ENCODE data around the gene IRGC.

The IRGC gene

GRCh38 chr19:43691755-43692154 is 24.1 kb upstream of the IRGC start:
- DNase-seq: no peak

- no peak for DNase-seq
These were observed 23.5 kb upstream of the IRGC start for GRCh38 chr19:43692385-43692784.

DNA sequence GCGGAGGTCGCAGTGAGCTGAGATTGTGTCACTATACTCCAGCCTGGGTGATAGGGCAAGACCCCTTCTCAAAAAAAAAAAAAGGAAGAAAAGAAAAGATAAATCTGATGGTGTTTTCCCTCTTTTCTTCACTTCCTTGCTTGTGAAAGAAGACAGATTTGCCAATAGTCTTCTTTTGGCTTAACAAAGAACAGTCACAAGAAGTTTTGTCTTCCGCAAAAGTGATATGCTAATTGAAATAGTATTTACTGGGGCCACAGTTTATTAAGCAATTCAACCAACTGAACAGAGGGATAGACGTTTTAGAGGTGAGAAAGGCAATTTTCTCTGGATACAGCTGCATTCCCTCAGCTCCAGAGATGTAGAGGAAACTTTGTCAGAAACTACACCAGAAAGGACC is 23.0 kb upstream of the IRGC start:
- no peak for DNase-seq

DNA sequence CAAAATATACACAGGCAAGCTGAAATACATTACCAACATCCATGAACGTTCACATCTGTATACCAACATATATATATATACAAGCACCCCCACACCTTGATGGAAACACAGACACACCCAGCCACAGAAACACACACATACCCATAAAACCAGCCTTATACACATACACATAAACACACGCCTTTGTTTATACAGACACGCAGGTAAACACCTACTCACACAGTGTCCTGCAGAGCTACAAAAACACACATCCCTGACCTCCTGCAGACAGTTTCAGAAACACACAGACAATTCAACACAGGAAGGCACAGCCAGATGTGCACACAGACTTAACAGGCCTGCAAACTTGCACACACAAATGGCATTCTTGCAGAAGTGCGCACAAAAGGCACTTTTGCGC is 21.3 kb upstream of the IRGC start:
- DNase-seq: no peak

GRCh38 chr19:43695985-43696704 is 19.7 kb upstream of the IRGC start:
- DNase-seq: no peak

DNA sequence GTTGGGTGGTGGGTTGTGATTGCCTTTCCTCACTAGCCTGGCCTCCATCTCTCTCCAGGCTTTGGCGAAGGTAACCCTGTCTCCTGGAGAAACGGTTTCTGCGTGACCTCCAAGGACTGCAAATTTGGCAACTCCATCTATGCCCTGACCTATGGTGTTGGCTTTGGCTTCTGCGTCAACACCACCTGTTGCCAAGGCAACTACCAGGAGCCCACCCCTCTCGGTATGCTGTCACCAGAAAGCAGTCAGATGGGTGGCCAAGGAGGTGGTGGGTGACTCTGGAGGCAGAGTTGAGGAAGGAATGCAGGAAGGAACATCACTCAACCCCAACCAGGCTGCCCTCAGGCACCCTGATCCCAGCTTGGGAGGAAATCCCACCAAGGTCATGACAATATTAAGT is 18.6 kb upstream of the IRGC start:
- DNase-seq: no peak

GRCh38 chr19:43699506-43700394 is 16.1 kb upstream of the IRGC start:
- DNase-seq: no peak

DNA sequence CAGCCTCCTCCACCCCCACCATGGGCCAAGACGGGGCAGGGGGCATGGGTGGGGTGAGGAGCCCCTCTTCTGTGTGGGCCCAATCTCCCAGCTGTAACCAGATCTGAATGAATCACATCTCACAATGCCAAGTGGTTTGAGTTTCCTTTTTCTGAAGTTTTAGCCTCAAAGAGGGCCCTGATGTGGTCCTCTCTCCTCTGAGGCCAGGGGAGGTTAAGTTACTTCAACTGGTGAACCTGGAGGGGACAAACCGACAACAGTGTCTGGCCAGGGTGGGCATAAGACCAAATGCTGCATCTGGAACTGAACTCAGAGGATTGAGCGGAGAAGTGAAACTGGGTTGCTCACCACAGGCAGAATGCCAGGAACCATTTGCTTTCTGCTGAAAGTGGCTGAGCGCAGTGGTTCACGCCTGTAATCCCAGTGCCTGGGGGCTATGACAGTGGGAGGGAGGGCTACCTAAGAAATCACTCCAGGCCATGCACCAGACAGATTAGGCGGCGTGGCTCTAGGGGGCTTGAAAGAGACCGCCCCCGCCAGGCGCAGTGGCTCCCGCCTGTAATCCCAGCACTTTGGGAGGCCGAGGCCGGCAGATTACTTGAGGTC is 15.4 kb upstream of the IRGC start:
- no peak for DNase-seq

DNA sequence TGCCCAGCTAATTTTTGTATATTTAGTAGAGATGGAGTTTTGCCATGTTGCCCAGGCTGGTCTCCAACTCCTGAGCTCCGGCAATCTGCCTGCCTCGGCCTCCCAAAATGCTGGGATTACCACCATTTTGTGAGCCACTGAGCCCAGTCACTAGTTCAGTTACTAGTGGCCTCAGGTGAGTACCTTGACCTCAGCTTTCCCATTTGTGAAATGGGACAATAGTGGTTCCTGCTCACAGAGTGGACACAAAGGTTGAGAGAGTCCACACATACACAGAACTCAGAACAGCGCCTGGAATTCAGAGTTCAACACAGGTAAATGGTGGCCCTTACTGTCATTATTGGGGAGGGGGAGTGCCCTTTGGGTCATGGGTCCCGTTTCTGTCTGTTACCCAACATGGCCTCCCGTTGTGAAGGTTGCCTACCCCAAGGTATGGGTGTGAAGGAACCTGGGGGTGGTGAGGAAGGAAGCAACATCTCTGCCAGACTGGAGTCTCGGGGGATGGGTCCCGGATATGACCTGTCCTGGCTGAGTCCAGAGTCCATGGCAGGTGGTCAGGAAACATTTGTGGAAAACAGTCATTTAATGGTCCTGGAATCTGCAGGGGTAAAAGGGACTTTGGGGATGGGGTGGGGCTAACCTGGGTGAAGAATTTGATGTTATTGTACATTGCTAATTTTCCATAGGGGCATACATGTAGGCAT is 11.7 kb upstream of the IRGC start:
- DNase-seq: no peak

- DNase-seq: no peak
These were observed 10.1 kb upstream of the IRGC start for GRCh38 chr19:43705729-43706128.

DNA sequence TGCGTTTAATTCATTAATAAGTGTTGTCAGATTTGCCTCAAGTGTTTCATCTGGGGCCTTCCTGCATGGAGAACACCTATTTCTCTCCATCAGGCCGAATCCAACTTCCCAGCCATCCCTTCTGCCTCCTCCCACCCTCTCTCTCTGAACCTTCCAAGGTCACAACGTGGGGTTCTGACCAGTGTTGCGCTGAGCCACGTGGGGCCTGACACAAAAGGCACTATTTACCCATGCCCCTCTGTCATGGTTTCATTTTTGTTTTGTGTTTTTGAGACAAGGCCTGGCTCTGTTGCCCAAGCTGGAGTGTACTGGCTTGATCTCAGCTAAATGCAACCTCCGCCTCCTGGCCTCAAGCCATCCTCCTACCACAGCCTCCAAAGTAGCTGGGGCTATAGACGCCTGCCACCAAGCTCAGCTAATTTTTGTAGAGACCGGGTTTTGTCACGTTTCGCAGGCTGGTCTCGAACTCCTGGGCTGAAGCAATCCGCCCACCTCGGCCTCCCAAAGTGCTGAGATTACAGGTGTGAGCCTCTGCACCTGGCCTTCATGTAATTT is 8.6 kb upstream of the IRGC start:
- no peak for DNase-seq

GRCh38 chr19:43708716-43709115 is 7.2 kb upstream of the IRGC start:
- DNase-seq: no peak

GRCh38 chr19:43711751-43712355 is 4.0 kb upstream of the IRGC start:
- no peak for DNase-seq

- no peak for DNase-seq
These were observed 2.7 kb upstream of the IRGC start for GRCh38 chr19:43713208-43713607.

GRCh38 chr19:43718627-43719377 is 2.9 kb downstream of the IRGC start:
- DNase-seq: no peak

DNA sequence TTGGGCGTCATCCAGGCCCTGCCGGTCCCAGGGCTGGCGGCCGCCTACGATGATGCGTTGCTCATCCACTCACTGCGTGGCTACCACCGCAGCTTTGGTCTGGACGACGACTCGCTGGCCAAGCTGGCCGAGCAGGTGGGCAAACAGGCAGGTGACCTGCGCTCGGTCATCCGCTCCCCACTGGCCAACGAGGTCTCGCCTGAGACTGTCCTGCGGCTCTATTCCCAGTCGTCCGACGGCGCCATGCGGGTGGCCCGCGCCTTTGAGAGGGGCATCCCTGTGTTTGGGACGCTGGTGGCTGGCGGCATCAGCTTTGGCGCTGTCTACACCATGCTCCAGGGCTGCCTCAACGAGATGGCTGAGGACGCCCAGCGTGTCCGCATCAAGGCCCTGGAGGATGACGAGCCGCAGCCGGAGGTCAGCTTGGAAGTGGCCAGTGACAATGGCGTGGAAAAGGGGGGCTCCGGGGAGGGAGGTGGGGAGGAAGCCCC is 3.5 kb downstream of the IRGC start:
- no peak for DNase-seq

DNA sequence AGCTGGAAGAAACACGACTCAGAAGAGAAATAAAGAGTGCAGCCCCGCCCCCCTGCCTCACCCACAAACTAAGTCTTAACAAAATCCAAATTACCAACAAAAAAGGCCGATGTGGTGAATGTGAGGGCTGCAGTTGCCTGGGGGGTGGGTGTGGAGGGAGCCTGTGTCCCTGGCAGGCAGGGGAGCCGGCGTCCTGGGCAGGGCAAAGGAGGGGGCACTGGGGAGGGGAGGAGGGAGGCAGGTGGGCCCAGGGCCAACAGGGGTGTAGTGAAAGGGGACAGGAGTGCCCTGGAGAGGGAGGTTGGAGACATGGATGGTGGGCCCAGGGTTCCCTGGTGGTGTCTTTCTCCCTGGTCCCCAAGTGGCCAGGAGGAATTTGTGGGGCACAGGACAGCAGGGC is 4.0 kb downstream of the IRGC start:
- no peak for DNase-seq

GRCh38 chr19:43720936-43721335 is 5.1 kb downstream of the IRGC start:
- DNase-seq: no peak

DNA sequence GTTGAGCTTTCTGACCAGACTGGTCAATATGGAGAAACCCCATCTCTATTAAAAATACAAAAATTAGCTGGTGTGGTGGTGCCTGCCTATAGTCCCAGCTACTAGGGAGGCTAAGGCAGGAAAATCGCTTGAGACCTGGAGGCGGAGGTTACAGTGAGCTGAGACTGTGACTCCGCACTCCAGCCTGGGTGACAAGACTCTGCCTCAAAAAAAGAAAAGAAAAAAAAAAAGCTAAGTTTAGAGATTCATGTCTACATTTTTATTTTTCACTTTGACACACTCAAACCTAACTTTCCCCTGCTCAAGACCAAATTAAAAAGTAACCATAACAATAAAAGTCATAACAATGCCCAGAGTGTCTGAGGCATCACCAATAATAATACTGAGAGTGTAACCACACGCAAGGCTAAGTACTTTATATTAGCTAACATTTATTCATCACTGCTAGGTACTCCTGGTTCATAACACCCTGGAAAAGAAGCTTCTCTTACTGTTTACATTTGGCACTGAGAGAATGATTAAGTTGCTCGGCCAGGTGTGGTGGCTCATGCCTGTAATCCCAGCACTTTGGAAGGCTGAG is 5.7 kb downstream of the IRGC start:
- DNase-seq: no peak

DNA sequence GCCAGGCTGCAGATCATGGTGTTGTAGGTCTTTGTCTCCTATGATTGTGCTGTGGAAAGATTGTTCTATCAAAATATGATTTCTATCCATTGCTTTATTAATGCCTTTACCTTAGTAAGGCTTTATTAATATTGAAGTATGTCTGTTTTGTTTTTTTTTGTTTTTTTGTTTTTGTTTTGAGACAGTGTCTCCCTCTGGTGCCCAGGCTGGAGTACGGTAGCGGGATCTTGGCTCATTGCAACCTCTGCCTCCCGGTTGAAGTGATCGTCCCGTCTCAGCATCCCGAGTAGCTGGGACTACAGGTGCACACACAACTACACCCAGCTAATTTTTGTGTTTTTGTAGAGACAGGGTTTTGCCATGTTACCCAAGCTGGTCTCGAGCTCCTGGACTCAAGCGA is 7.7 kb downstream of the IRGC start:
- DNase-seq: no peak

DNA sequence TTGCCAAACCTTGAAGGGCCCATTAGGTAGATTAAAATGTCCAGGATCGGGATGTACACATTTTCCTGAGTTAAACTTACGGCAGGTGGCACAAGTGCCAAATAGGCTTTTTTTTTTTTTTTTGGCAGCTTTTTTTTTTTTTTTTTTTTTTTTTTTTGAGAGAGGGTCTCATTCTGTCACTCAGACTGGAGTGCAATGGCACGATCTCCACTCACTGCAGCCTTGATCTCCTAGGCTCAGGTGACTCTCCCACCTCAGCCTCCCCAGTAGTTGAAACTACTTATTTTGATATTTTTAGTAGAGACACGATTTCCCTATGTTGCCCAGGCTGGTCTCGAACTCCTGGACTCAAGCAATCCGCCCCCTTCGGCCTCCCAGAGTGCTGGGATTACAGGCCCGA is 9.0 kb downstream of the IRGC start:
- DNase-seq: no peak

Data from cortex of kidney (tissue), 1 donor.